ENCODE data around the gene BTBD9.

The BTBD9 gene

GRCh38 chr6:38144365-38144945, 495.3 kb downstream of the BTBD9 start:
- no peak overlapping the region for H3K4me3 ChIP-seq (replicated peaks; ENCODE audit: low read depth, low read length)
- TF ChIP-seq CTCF (IDR thresholded peaks at IDR 0.05; ENCODE audit: low read depth, low read length, missing control alignments), result no peak
- DNase-seq (ENCODE audit: extremely low read depth, low read depth), result no peak

GRCh38 chr6:38143191-38144150, 496.3 kb downstream of the BTBD9 start:
- no peak for DNase-seq (ENCODE audit: extremely low read depth, low read depth)
- H3K4me3 ChIP-seq (replicated peaks; ENCODE audit: low read depth, low read length), result no peak overlapping the region
- TF ChIP-seq CTCF (IDR thresholded peaks at IDR 0.05; ENCODE audit: low read depth, low read length, missing control alignments), result no peak

- DNase-seq (ENCODE audit: extremely low read depth, low read depth), result no peak
- no peak overlapping the region for H3K4me3 ChIP-seq (replicated peaks; ENCODE audit: low read depth, low read length)
- no peak for TF ChIP-seq CTCF (IDR thresholded peaks at IDR 0.05; ENCODE audit: low read depth, low read length, missing control alignments)
Observed at GRCh38 chr6:38142178-38142902, 497.4 kb downstream of the BTBD9 start.

DNA sequence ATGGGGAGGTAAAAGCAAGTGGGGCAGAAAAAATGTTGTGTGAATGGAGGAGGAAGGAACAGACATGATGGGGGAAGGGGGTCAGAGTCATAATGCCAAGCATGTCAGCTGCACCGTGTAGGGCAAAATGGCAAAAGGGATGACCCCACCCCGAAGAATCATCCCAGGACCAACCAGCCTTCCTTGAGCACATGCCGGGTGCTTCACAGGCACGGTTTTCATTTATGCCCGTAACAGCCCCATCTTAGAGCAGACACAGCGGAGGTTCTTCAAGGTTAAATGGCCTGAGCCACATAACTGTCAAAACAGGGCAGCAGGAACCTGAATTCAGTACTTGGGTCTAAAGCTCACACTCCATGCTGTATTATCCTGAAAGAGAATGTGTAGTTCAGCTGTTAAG, 498.0 kb downstream of the BTBD9 start:
- no peak for DNase-seq (ENCODE audit: extremely low read depth, low read depth)
- no peak for TF ChIP-seq CTCF (IDR thresholded peaks at IDR 0.05; ENCODE audit: low read depth, low read length, missing control alignments)

GRCh38 chr6:38141085-38141484, 498.6 kb downstream of the BTBD9 start:
- H3K4me3 ChIP-seq (replicated peaks; ENCODE audit: low read depth, low read length), result no peak overlapping the region
- TF ChIP-seq CTCF (IDR thresholded peaks at IDR 0.05; ENCODE audit: low read depth, low read length, missing control alignments), result no peak
- no peak for DNase-seq (ENCODE audit: extremely low read depth, low read depth)

More for the DNA sequence above, 498.0 kb downstream of the BTBD9 start:
- H3K4me3 ChIP-seq (replicated peaks; ENCODE audit: low read depth, low read length), result no peak overlapping the region

DNA sequence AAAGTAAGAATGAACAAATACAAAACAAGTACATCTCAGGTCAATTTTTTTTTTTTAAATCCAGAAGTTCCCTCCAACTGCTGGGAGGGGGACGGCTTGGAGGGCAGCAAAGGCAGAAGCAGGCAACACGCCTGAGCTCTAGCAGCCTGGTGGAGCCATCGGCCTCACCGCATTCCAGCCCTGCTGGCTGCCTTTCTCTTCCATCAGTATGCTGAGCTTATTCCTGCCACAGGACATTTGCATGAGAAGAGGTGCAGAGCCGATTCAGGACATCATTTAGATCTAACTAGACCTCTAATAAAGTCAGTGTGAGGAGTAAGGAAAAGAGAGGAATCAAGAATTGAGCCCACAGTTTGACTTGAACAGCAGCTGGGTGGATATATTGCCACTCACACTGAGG, 501.4 kb downstream of the BTBD9 start:
- no peak for DNase-seq (ENCODE audit: extremely low read depth, low read depth)
- no peak for TF ChIP-seq CTCF (IDR thresholded peaks at IDR 0.05; ENCODE audit: low read depth, low read length, missing control alignments)
- H3K4me3 ChIP-seq (replicated peaks; ENCODE audit: low read depth, low read length), result no peak overlapping the region

Data from HFF-Myc (cell line).